ENCODE results near the gene AVPR1B.

The AVPR1B gene

GRCh38 chr1:206136241-206136640 is 19.1 kb upstream of the AVPR1B start:
- CTCF ChIA-PET = interaction anchor here (2.3 kb wide), 1 partner anchor 30 kb away, joined by 8 read pairs; no protein-coding TSS in a partner anchor
- no peak for TF ChIP-seq CTCF (IDR thresholded peaks at IDR 0.05; ENCODE audit: control extremely low read depth, extremely low read depth, low read depth, missing control alignments)
- POLR2A ChIA-PET = no interaction called here
- DNase-seq (ENCODE audit: extremely low spot score) = no peak

GRCh38 chr1:206135248-206135647 is 18.1 kb upstream of the AVPR1B start:
- TF ChIP-seq CTCF (IDR thresholded peaks at IDR 0.05; ENCODE audit: control extremely low read depth, extremely low read depth, low read depth, missing control alignments) = no peak
- ChIA-PET POLR2A (no interaction called here), CTCF (interaction anchor here (1.1 kb wide), 1 partner anchor 158 kb away, joined by 5 read pairs; no protein-coding TSS in a partner anchor)
- no peak for DNase-seq (ENCODE audit: extremely low spot score)

GRCh38 chr1:206133751-206134415 is 16.7 kb upstream of the AVPR1B start:
- CTCF ChIA-PET = interaction anchor here (0.7 to 1.6 kb wide), 5 partner anchors 15 to 389 kb away, joined by 3 to 5 read pairs (median 3); no protein-coding TSS in a partner anchor
- POLR2A ChIA-PET = no interaction called here
- DNase-seq (ENCODE audit: extremely low spot score) = no peak
- TF ChIP-seq CTCF (IDR thresholded peaks at IDR 0.05; ENCODE audit: control extremely low read depth, extremely low read depth, low read depth, missing control alignments) = no peak

- CTCF ChIA-PET = interaction anchor here (1.8 to 2.1 kb wide), 3 partner anchors 15 to 25 kb away, joined by 5 to 7 read pairs (median 5); no protein-coding TSS in a partner anchor
- no peak for TF ChIP-seq CTCF (IDR thresholded peaks at IDR 0.05; ENCODE audit: control extremely low read depth, extremely low read depth, low read depth, missing control alignments)
- POLR2A ChIA-PET = no interaction called here
- no peak for DNase-seq (ENCODE audit: extremely low spot score)
Observed at GRCh38 chr1:206131037-206131436, 13.8 kb upstream of the AVPR1B start.

- CTCF ChIA-PET = interaction anchor here (1.0 to 1.5 kb wide), 5 partner anchors 9 to 151 kb away, joined by 3 to 5 read pairs (median 3); no protein-coding TSS in a partner anchor
- no peak for TF ChIP-seq CTCF (IDR thresholded peaks at IDR 0.05; ENCODE audit: control extremely low read depth, extremely low read depth, low read depth, missing control alignments)
- no peak for DNase-seq (ENCODE audit: extremely low spot score)
- POLR2A ChIA-PET = no interaction called here
Observed at GRCh38 chr1:206128196-206128595, 11.0 kb upstream of the AVPR1B start.

- no peak for TF ChIP-seq CTCF (IDR thresholded peaks at IDR 0.05; ENCODE audit: control extremely low read depth, extremely low read depth, low read depth, missing control alignments)
- CTCF ChIA-PET = interaction anchor here (1.0 to 1.4 kb wide), 3 partner anchors 13 to 150 kb away, joined by 3 read pairs; no protein-coding TSS in a partner anchor
- no peak for DNase-seq (ENCODE audit: extremely low spot score)
- POLR2A ChIA-PET = no interaction called here
Observed at GRCh38 chr1:206127336-206127735, 10.1 kb upstream of the AVPR1B start.
